Measurements from ENCODE around the gene ATG16L1. TPM values are rescaled to one million over a fixed set of nuclear protein-coding genes. Genes with fewer than 3 reads are reported as not detected.

ATG16L1 gene
- polyA plus RNA-seq, 1 donor (not counting 4 experiments of a cell fraction or from before 2014, with no cell fraction given) = 38.5 TPM

DNA sequence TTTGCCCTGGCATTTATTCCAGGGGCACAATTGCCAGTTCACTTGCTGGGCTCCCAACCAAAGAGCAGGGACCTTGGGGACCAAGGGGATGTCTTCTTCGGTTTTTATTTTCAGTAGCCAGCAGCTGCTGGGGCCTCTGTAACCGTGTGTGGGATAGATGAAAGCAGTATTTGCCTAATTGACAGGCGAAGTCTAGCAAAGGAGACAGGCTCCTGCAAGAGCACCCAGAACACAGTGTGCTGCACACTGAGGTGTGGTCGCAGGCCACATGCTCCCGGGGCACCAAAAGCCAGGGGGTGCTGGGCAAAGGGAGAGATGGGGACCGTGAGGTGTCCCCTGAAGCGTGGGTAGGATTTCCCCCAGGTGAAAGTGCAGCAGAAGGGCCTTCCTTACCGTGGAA is 61.4 kb downstream of the ATG16L1 start:
- no peaks in the 10 kb centered on the region for H3K36me3 ChIP-seq (ENCODE audit: control insufficient read depth in 2 of 2, extremely low read depth in 1 of 2, insufficient read depth in 2 of 2, low read length in 2 of 2)
- no peaks in the 10 kb centered on the region for H3K79me2 ChIP-seq (ENCODE audit: control insufficient read depth, insufficient read depth, low read length)
- no peak overlapping the region for H2AFZ ChIP-seq (ENCODE audit: control insufficient read depth, low read length)
- H3K4me2 ChIP-seq (ENCODE audit: control insufficient read depth, extremely low read depth, insufficient read depth, low read depth, low read length) = no peak overlapping the region
- H3K9ac ChIP-seq (ENCODE audit: control insufficient read depth, extremely low read depth, insufficient read depth, low read length) = no peak overlapping the region
- H3K4me1 ChIP-seq (ENCODE audit: control insufficient read depth, extremely low read depth, insufficient read depth, low read length) = no peaks in the 10 kb centered on the region
- FAIRE-seq (no peak), DNase-seq (ENCODE audit: low read depth, low spot score) (no peak)
- H3K27ac ChIP-seq (ENCODE audit: control insufficient read depth, insufficient read depth, low read length) = no peak overlapping the region
- no peaks in the 10 kb centered on the region for H3K9me3 ChIP-seq (ENCODE audit: control insufficient read depth, low read depth, low read length)
- dilution Hi-C loops (cut with MboI; ENCODE audit: extremely low pct_ligation_motif_present, low sequenced_read_pairs) = no loop called here
- H3K9me1 ChIP-seq (ENCODE audit: control insufficient read depth, extremely low read depth, insufficient read depth, low read length) = no peaks in the 10 kb centered on the region
- H3K27me3 ChIP-seq (ENCODE audit: control insufficient read depth, extremely low read depth, insufficient read depth, low read length) = peaks cover 11% of the 10 kb centered on the region
- no peaks in the 10 kb centered on the region for H4K20me1 ChIP-seq (ENCODE audit: control insufficient read depth, extremely low read depth, insufficient read depth, low read length)
- H3K4me3 ChIP-seq (ENCODE audit: control insufficient read depth in 2 of 3, extremely low read depth in 1 of 3, insufficient read depth in 2 of 3, low read depth in 1 of 3, low read length in 3 of 3) = no peak overlapping the region
- TF ChIP-seq, protein P1, sequence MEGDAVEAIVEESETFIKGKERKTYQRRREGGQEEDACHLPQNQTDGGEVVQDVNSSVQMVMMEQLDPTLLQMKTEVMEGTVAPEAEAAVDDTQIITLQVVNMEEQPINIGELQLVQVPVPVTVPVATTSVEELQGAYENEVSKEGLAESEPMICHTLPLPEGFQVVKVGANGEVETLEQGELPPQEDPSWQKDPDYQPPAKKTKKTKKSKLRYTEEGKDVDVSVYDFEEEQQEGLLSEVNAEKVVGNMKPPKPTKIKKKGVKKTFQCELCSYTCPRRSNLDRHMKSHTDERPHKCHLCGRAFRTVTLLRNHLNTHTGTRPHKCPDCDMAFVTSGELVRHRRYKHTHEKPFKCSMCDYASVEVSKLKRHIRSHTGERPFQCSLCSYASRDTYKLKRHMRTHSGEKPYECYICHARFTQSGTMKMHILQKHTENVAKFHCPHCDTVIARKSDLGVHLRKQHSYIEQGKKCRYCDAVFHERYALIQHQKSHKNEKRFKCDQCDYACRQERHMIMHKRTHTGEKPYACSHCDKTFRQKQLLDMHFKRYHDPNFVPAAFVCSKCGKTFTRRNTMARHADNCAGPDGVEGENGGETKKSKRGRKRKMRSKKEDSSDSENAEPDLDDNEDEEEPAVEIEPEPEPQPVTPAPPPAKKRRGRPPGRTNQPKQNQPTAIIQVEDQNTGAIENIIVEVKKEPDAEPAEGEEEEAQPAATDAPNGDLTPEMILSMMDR (optimal IDR thresholded peaks at IDR 0.05 in 1 of 3, IDR thresholded peaks at IDR 0.05 in 1 of 3, conservative IDR thresholded peaks at IDR 0.05 in 1 of 3; ENCODE audit: extremely low read depth in 1 of 3, insufficient read depth in 2 of 3, low read length in 3 of 3) = no peak
- TF ChIP-seq EZH2 (IDR thresholded peaks at IDR 0.05; ENCODE audit: low read length) = no peak

DNA sequence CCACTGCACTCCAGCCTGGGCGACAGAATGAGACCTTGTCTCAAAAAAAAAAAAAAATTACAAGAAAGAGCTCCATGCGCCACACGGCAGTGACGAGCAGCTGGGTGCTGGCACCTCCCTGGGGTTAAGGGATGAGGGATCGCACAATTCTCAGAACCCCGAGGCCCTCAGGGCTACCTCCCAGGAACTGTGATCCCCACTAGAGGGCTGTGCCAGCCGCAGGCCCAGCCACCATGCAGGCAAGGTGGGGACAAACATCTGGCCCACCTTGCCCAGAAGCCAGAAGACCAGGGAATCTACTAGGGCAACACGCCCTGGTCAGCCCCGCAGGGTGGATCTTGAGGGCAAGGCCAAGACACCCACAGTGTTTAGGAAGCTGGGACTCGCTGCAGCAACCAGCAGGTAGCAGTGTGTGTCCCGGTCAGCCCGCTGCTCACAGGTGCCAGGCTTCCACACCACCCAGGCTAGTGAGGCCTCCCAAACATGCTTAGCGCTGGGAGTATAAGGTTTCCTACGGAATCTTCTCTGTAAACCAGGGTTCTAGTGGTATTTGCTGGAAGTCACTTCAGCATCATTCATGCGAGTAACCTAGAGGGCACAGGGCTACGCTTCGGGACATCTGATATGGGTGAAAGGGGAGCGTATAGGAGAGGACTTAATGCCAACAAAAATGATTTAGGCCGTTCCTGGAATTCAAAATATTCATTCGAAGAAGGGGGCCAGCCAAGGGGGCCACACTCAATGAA is 62.9 kb downstream of the ATG16L1 start:
- H3K4me1 ChIP-seq (ENCODE audit: control insufficient read depth, extremely low read depth, insufficient read depth, low read length) = no peaks in the 10 kb centered on the region
- no peak overlapping the region for H3K4me3 ChIP-seq (ENCODE audit: control insufficient read depth in 2 of 3, extremely low read depth in 1 of 3, insufficient read depth in 2 of 3, low read depth in 1 of 3, low read length in 3 of 3)
- H3K9me3 ChIP-seq (ENCODE audit: control insufficient read depth, low read depth, low read length) = no peaks in the 10 kb centered on the region
- no peak overlapping the region for H3K4me2 ChIP-seq (ENCODE audit: control insufficient read depth, extremely low read depth, insufficient read depth, low read depth, low read length)
- no peaks in the 10 kb centered on the region for H3K36me3 ChIP-seq (ENCODE audit: control insufficient read depth in 2 of 2, extremely low read depth in 1 of 2, insufficient read depth in 2 of 2, low read length in 2 of 2)
- DNase-seq (ENCODE audit: low read depth, low spot score) (no peak), FAIRE-seq (no peak)
- H4K20me1 ChIP-seq (ENCODE audit: control insufficient read depth, extremely low read depth, insufficient read depth, low read length) = no peaks in the 10 kb centered on the region
- H3K9ac ChIP-seq (ENCODE audit: control insufficient read depth, extremely low read depth, insufficient read depth, low read length) = no peak overlapping the region
- H3K27me3 ChIP-seq (ENCODE audit: control insufficient read depth, extremely low read depth, insufficient read depth, low read length) = peaks cover 17% of the 10 kb centered on the region
- no peaks in the 10 kb centered on the region for H3K79me2 ChIP-seq (ENCODE audit: control insufficient read depth, insufficient read depth, low read length)
- dilution Hi-C loops (cut with MboI; ENCODE audit: extremely low pct_ligation_motif_present, low sequenced_read_pairs) = no loop called here
- H3K27ac ChIP-seq (ENCODE audit: control insufficient read depth, insufficient read depth, low read length) = no peak overlapping the region
- no peak overlapping the region for H2AFZ ChIP-seq (ENCODE audit: control insufficient read depth, low read length)
- H3K9me1 ChIP-seq (ENCODE audit: control insufficient read depth, extremely low read depth, insufficient read depth, low read length) = no peaks in the 10 kb centered on the region
- TF ChIP-seq EZH2 (IDR thresholded peaks at IDR 0.05; ENCODE audit: low read length) = no peak
- TF ChIP-seq, protein P1 (optimal IDR thresholded peaks at IDR 0.05 in 1 of 3, IDR thresholded peaks at IDR 0.05 in 1 of 3, conservative IDR thresholded peaks at IDR 0.05 in 1 of 3; ENCODE audit: extremely low read depth in 1 of 3, insufficient read depth in 2 of 3, low read length in 3 of 3) = no peak

All from keratinocyte (primary cell).